Stimulated activated CD8-positive, alpha-beta memory T cell treated with anti-CD3 and anti-CD28 coated beads, Interleukin-12 subunit alpha, Interleukin-12 subunit beta, amount 100 ng/mL, for 24 hours (primary cell): ENCODE results near the gene LHFPL3.
"Not testable (repeated sequence)": the region's sequence is repeated elsewhere in the genome, so short reads cannot be mapped to it uniquely, and the experiment has no call there.

Experiments
- DNase-seq: peaks from one replicate; pipeline ENCODE4 v3.0.0-alpha.2; 2020; ENCODE audit errors: extremely low read depth

LHFPL3 gene

DNA sequence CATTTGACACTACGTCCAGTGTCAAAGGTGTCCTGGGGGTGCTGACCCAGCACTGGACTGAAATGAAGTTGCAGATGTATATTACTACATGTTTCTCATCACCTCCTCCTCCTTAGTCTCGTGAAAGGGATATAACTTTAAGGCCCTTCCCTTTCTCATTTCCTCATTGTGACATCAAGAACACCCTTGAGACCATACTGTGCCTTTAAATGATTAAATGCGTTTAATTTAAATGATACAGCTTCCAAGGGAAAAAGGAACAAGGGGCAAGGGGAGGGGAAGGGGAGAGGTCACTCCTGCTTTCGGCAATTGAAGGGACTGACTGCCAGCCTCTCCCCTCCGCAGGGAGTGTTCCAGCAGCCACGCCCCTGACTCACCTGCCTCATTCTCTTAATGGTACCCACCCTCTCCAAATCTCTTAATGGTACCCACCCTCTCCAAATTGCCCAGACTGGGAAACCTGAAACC is 605.2 kb downstream of the LHFPL3 start:
- DNase-seq, result no peak

DNA sequence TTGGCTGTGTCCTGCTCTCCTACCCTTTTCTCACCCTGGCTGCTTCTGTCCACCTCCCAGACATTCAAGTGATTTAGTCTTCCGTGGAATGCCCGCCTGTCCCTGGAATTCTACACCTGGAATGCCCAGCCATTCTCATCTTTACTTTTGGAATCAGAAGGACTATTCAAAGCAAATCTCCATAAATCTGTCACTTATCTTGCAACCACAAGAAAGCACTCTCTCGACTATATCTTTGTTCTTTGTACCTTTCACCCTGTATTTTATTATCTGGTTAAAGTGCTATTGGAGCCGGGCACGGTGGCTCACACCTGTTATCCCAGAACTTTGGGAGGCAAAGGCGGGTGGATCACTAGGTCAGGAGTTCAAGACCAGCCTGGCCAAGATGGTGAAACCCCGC is 606.3 kb downstream of the LHFPL3 start:
- DNase-seq, result no peak

DNA sequence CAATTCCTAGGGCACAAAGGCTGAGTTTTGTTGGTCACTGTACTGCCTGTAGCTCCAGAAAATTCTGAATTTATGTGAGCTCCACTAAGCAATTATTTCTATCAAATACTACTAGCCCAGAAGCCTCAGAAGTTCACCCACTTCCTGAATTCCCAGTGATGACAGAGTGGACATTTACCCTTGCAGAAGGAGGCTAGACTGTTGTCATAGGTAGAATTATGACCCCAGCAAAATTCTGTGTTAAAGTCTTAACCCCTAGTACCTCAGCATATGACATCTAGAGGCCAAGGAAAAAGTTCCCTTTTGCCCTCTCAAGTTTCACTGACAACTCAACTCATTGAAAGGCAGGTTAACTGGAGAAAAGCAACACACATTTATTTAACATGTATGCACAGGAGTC is 606.9 kb downstream of the LHFPL3 start:
- DNase-seq, result no peak

DNA sequence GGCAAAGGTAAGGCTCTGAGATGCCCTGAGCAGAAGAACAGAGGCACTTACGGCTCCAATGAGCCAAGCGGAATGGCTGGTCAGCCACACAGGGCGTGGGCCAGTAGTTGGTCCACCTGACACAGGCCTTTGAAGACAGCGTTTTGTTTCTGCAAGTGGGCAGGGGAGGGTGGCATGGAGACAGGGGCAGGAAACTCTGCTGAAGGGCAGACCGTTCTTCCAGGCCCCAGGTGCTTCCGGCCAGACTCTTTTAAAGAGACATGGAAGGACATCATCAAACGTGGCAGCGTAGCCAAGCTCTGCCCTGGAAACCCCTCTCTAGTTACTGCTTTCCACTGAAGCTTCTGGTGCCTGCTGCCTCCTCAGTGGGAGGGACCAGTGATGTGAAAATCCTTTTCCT is 608.1 kb downstream of the LHFPL3 start:
- DNase-seq, result no peak

DNA sequence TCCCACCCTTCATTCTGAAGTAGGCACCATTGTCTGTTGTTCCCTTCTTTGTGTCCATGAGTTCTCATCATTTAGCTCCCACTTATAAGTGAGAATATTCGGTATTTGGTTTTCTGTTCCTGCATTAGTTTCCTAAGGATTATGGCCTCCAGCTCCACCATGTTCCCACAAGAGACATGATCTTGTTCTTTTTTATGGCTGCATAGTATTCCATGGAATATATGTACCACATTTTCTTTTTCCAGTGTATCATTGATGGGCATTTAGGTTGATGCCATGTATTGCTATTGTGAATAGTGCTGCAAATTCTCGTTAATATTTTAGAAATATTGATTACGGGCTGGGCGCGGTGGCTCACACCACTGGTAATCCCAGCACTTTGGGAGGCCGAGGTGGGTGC is 609.1 kb downstream of the LHFPL3 start:
- DNase-seq, result not testable (repeated sequence)

DNA sequence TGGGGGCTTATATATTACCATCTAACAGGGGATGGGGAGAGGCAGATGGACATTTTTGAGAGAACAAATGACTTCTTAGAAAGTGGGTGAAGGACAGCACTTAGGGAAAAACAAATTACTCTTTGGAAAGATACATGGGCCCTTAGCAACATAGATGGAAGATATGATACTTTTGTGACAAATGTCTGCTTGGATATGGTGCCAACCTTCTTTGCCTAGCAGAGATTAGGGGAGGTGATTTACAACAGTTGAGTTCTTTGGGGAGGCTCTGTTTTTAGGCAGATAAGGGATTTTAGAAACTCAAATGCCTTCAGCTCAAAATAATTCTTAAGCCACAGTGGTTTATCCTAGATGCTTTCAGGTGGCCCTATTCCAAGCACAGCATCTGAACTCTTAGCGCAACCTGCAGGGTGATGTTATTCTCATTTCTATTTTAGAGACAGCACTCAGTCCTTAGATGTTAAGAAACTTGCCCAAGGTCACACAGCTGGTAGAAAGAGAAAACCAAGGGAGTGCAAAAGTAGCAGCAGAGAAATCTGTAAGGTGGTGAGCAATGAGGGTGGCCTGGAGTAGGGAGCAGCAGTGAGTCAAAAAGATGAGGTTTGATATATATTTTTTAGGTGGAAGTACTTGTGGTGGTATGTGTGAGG is 610.5 kb downstream of the LHFPL3 start:
- DNase-seq, result no peak

DNA sequence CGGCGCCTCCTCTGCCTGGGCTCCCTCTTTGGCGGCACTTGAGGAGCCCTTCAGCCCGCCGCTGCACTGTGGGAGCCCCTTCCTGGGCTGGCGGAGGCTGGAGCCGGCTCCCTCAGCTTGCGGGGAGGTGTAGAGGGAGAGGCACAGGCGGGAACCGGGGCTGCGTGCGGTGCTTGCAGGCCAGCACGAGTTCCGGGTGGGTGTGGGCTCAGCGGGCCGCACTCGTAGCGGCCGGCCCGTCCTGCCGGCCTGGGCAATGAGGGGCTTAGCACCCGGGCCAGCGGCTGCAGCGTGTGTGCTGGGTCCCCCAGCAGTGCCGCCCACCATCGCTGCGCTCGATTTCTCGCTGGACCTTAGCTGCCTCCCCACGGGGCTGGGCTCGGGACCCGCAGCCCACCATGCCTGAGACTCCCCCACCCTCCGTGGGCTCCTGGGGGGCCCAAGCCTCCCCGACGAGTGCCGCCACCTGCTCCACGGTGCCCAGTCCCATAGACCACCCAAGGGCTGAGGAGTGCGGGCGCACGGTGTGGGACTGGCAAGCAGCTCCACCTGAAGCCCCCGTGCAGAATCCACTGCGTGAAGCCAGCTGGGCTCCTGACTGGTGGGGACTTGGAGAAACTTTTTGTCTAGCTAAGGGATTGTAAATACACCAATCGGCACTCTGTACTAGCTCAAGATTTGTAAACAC is 611.8 kb downstream of the LHFPL3 start:
- no peak for DNase-seq

DNA sequence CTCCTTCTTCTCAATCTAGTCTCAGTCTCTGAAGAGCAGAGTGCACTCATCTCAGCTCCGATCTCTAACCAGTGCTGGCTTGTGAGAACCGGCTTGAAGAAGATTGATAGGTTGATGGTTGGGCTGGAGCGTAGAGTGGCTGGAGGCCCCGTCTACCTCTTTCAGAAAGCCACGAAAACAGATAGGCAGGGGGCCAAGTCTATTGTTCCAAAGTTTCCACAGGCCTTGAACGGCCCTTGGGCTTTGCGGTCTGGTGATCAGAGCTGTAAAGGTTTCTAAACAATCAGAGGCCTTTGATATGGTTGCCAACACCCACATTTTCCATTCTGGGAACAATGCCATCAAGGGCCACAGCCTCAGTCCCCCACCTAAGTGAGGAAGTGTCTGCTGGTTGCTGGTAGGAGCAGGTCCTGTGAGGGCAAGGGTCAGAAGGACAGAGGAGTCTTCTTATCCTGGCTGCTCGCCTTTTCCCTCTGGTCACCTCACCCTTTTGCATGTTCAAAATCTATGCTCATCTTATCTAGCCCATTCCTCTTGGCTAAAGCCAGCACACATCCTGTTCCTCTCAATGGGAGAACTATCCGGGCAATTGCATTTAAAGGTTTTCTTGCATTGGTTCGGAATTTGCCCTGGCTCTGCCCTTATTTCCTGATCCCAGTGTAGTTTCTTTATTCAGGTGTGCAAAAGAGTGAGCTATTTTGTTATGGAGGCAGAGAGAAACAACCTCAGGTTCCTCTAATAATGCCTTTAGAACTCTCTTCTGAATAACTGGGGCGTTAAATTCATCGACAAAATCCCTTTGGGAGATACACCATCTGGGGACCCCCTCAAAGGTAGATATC is 615.3 kb downstream of the LHFPL3 start:
- DNase-seq, result no peak

DNA sequence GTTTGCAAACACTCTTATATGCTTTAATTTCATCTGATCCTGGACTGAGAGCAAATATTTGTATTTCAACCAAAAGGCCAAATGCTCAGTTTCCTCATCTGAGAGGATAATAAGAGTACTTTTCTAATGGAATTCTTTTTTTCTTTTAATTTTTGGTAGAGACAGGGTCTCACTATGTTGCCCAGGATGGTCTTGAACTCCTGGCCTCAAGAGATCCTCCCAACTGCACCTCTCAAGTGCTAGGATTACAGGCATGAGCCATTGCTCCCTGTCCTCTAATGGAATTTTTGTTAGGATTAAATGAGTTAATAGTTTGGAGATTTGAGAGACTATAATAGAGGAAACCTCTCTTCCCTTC is 617.2 kb downstream of the LHFPL3 start:
- DNase-seq, result no peak

DNA sequence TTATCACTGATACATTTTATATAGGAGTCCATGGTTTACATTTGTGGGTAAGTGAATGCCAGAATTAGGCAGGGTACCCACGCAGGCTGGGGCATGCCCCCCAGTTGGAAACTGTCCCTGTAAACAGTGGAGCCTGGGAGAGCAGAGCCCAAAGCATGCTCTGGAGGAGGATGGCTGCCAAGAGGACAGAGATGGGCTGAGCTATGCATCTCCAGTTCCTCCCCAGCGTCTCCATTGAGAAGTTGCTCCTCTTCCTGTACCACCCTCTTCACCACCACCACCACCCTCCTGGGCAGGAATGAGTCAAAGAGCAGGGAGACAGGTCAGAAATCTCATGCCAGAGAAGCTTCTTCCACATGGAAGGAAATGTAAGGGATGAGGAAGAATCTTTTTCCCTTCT is 617.9 kb downstream of the LHFPL3 start:
- no peak for DNase-seq

DNA sequence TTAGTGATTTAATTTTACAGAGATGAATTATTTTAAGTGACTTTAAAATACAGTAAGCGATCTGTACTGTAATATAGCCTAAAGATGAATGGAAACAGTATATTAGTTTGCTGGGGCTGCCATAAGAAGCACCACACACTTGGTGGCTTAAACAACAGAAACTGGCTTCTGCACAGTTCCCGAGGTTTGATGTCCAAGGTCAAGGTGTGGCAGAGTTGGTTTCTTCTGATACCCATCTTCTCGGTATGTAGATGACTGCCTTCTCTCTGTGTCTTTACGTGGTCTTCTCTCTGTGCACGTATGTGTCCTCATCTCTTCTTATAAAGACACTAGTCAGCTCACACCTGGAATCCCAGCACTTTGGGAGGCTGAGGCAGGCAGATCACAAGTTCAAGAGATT is 621.6 kb downstream of the LHFPL3 start:
- no peak for DNase-seq

DNA sequence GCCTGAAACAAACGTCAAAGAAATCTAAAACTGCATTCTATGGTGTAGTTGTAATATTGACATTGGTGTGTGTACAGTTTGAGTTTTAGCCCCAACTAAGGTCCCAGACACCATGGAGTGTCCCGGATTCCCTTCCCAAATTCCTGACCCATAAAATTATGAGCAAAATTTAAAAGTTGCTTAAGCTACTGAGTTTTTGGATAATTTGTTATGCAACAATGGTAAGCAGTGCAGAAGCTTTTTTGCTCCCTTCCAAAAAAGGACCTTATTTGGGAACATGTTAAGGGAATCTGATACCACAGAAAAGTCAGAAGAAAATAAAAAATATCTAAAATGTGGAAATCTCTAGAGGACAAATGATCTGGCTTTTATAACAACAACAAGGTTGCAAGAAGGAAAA is 622.4 kb downstream of the LHFPL3 start:
- DNase-seq, result no peak

DNA sequence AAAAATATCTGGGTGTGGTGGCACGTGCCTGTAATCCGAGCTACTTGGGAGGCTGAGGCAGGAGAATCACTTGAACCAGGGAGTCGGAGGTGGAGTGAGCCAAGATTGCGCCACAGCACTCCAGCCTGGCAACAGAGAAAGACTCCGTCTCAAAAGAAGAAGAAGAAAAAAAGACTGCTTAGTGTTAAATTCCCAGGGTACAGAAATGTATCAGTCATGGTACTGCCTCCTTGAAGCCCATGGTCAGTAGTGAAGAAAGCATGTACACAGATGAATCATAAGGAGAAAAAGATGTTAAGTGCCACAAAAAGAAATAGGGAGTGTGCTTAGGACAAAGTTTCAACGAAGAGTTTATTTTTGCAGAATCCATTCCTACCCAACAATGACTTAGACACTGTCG is 623.1 kb downstream of the LHFPL3 start:
- no peak for DNase-seq

DNA sequence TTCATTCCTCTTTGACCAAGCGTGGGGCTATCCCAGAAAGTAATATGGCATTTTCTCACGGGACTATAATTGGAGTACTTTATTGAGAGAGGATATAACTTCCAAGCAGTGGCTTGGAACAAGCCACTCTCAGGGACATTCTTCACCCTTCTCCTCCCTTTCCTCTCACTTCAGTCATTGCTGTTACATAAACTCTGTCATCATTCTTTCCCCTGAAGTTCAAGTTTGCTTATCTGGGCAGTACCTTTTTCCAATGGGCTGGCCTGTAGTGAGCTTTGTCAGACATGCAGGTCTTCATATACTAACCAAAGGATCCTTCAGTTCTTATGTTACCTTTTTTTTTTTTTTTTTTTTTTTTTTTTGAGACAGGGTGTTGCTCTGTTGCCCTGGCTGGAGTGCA is 626.9 kb downstream of the LHFPL3 start:
- DNase-seq, result no peak
